ENCODE measurements around the gene PCBP4. TPM values are rescaled to one million over a fixed set of nuclear protein-coding genes. Genes with fewer than 3 reads are reported as not detected.

The PCBP4 gene
- total RNA-seq, 1 donor from 2014 or later: 30.5 TPM

DNA sequence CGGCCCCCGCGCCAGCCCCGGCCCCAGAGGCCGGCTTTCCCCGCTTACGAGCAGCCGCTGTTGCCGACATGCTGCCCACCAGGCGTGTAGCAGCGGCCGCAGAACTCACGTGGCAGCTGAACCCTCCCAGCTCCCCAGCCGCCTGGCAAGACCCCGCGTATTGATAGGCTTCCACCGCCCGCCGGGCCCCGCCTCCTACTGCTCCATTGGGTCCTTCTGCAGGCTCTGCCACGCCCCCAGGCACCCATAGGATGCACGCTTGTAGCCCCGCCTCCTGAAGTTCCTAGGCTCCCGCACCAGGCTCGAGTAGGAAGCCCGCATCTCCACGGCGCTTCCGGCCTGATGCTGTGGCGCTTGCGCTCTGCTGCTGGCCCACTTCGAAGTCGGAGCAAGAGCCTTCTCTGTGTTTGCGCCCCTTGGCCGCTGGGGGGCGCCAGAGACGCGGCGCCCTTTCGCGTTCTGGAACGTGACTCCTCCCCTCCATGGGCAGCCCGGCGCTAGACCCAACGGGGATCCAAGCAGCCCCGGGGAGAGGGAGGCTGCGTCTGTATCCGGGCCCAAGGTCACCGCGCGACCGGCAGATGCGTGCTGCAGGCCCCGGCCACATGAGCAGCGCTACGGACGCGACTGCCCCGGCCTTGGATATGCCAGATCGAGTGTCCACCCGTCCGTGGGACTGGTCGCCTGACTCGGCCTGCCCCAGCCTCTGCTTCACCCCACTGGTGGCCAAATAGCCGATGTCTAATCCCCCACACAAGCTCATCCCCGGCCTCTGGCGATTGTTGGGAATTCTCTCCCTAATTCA is 25.3 kb downstream of the PCBP4 start, which contains the start of the genes PARP3 and RRP9:
PARP3 (plus strand) TSS at position 566 of the 805 bp plus-strand sequence. CDS start 993 bp downstream, outside the sequence.
RRP9 (minus strand) TSS at position 107 of the 805 bp plus-strand sequence; CDS start at position 70, 37 bp downstream.
- Histone ChIP-seq H3K27ac (no peak within 1 kb of the TSS), H3K4me1 (peaks cover 12% of the 10 kb centered on the region), H3K4me3 (peak within 1 kb of the TSS; percentile 70), H3K79me2 (ENCODE audit: low read depth) (peaks cover 25% of the 10 kb centered on the region), H4K20me1 (ENCODE audit: low read depth) (peaks cover 13% of the 10 kb centered on the region), H2AFZ (replicated peaks) (peak within 1 kb of the TSS; percentile 78), H3K9me3 (ENCODE audit: low read depth) (no peaks in the 10 kb centered on the region), H3K27me3 (peaks cover 7% of the 10 kb centered on the region), H3K9ac (peak within 1 kb of the TSS; percentile 38), H3K36me3 (no peaks in the 10 kb centered on the region), H3F3A (ENCODE audit: low read depth) (no peaks in the 10 kb centered on the region), H3K4me2 (peak within 1 kb of the TSS; percentile 95)
- no peak for TF ChIP-seq EZH2 (IDR thresholded peaks at IDR 0.05)
- TF ChIP-seq, protein P1, sequence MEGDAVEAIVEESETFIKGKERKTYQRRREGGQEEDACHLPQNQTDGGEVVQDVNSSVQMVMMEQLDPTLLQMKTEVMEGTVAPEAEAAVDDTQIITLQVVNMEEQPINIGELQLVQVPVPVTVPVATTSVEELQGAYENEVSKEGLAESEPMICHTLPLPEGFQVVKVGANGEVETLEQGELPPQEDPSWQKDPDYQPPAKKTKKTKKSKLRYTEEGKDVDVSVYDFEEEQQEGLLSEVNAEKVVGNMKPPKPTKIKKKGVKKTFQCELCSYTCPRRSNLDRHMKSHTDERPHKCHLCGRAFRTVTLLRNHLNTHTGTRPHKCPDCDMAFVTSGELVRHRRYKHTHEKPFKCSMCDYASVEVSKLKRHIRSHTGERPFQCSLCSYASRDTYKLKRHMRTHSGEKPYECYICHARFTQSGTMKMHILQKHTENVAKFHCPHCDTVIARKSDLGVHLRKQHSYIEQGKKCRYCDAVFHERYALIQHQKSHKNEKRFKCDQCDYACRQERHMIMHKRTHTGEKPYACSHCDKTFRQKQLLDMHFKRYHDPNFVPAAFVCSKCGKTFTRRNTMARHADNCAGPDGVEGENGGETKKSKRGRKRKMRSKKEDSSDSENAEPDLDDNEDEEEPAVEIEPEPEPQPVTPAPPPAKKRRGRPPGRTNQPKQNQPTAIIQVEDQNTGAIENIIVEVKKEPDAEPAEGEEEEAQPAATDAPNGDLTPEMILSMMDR (IDR thresholded peaks at IDR 0.05): peak; percentile 99
- H3K9me3 Mint-ChIP-seq: no peaks in the 10 kb centered on the region
- no peaks in the 10 kb centered on the region for H3K36me3 Mint-ChIP-seq
- H3K27me3 Mint-ChIP-seq (ENCODE audit: insufficient read depth, low read depth): peaks cover 11% of the 10 kb centered on the region
- DNase-seq (ENCODE audit: low spot score): peak; percentile 100
- peak within 1 kb of the TSS; percentile 92 for H3K4me3 Mint-ChIP-seq
- peak within 1 kb of the TSS; percentile 72 for H3K27ac Mint-ChIP-seq
- peaks cover 13% of the 10 kb centered on the region for H3K4me1 Mint-ChIP-seq

- no peaks in the 10 kb centered on the region for H3K9me3 ChIP-seq (ENCODE audit: low read depth)
- peak overlapping the region; percentile 38 for H3K9ac ChIP-seq
- H3K4me3 ChIP-seq: peak overlapping the region; percentile 70
- H3K27ac ChIP-seq: no peak overlapping the region
- H3K36me3 ChIP-seq: no peaks in the 10 kb centered on the region
- no peaks in the 10 kb centered on the region for H3F3A ChIP-seq (ENCODE audit: low read depth)
- peak overlapping the region; percentile 95 for H3K4me2 ChIP-seq
- TF ChIP-seq, protein P1 (IDR thresholded peaks at IDR 0.05): no peak
- TF ChIP-seq EZH2 (IDR thresholded peaks at IDR 0.05) (no peak), EZH2phosphoT487 (IDR thresholded peaks at IDR 0.05) (no peak)
- Mint-ChIP-seq H3K4me1 (peaks cover 13% of the 10 kb centered on the region), H3K36me3 (no peaks in the 10 kb centered on the region), H3K9me3 (no peaks in the 10 kb centered on the region), H3K4me3 (peak overlapping the region; percentile 92), H3K27ac (no peak overlapping the region), H3K27me3 (ENCODE audit: insufficient read depth, low read depth) (peaks cover 9% of the 10 kb centered on the region)
- H2AFZ ChIP-seq (replicated peaks): no peak overlapping the region
- H3K27me3 ChIP-seq: peaks cover 7% of the 10 kb centered on the region
- peaks cover 13% of the 10 kb centered on the region for H4K20me1 ChIP-seq (ENCODE audit: low read depth)
- H3K4me1 ChIP-seq: peaks cover 12% of the 10 kb centered on the region
- DNase-seq (ENCODE audit: low spot score): no peak
- peaks cover 25% of the 10 kb centered on the region for H3K79me2 ChIP-seq (ENCODE audit: low read depth)
Measured at GRCh38 chr3:51941463-51941797, 25.8 kb downstream of the PCBP4 start.

GRCh38 chr3:51940648-51941462 is 26.4 kb downstream of the PCBP4 start:
- peak overlapping the region; percentile 92 for H3K4me3 Mint-ChIP-seq
- Histone ChIP-seq H3K36me3 (no peaks in the 10 kb centered on the region), H3K27ac (no peak overlapping the region), H4K20me1 (ENCODE audit: low read depth) (peaks cover 13% of the 10 kb centered on the region), H3K27me3 (peaks cover 7% of the 10 kb centered on the region), H3K9me3 (ENCODE audit: low read depth) (no peaks in the 10 kb centered on the region), H3F3A (ENCODE audit: low read depth) (no peaks in the 10 kb centered on the region), H2AFZ (replicated peaks) (no peak overlapping the region), H3K4me2 (peak overlapping the region; percentile 95), H3K9ac (peak overlapping the region; percentile 38), H3K79me2 (ENCODE audit: low read depth) (peaks cover 25% of the 10 kb centered on the region), H3K4me1 (peaks cover 12% of the 10 kb centered on the region), H3K4me3 (peak overlapping the region; percentile 70)
- no peaks in the 10 kb centered on the region for H3K36me3 Mint-ChIP-seq
- peaks cover 13% of the 10 kb centered on the region for H3K4me1 Mint-ChIP-seq
- TF ChIP-seq, protein P1 (IDR thresholded peaks at IDR 0.05): no peak
- TF ChIP-seq EZH2 (IDR thresholded peaks at IDR 0.05) (no peak), EZH2phosphoT487 (IDR thresholded peaks at IDR 0.05) (no peak)
- peaks cover 9% of the 10 kb centered on the region for H3K27me3 Mint-ChIP-seq (ENCODE audit: insufficient read depth, low read depth)
- H3K9me3 Mint-ChIP-seq: no peaks in the 10 kb centered on the region
- H3K27ac Mint-ChIP-seq: no peak overlapping the region
- DNase-seq (ENCODE audit: low spot score): no peak

Data from neural progenitor cell (in vitro differentiated cells).